Ishikawa (cell line): ENCODE data around the gene FRAS1.

Experiments used
- CEBPB ChIP-seq: IDR thresholded peaks from 2 replicates; pipeline ENCODE4 v1.6.1; 2012
- CREB1 ChIP-seq: IDR thresholded peaks from 2 replicates; pipeline ENCODE4 v1.6.1; 2012; ENCODE audit warnings: low read depth
- EGR1 ChIP-seq: IDR thresholded peaks from 2 replicates; pipeline ENCODE4 v1.6.1; 2012
- EP300 ChIP-seq: IDR thresholded peaks from 2 replicates; pipeline ENCODE4 v1.6.1; 2012; ENCODE audit warnings: borderline replicate concordance
- FOXM1 ChIP-seq: IDR thresholded peaks from 2 replicates; pipeline ENCODE4 v1.6.1; 2012; ENCODE audit warnings: low read depth, borderline replicate concordance
- NFIC ChIP-seq: IDR thresholded peaks from 2 replicates; pipeline ENCODE4 v1.6.1; 2012
- RAD21 ChIP-seq: IDR thresholded peaks from 2 replicates; pipeline ENCODE4 v1.6.1; 2012; ENCODE audit warnings: low read depth
- REST ChIP-seq: IDR thresholded peaks from 2 replicates; pipeline ENCODE4 v1.6.1; 2012; ENCODE audit warnings: low read depth, mild to moderate bottlenecking
- TAF1 ChIP-seq: IDR thresholded peaks from 2 replicates; pipeline ENCODE4 v1.6.1; 2012; ENCODE audit warnings: low read depth, mild to moderate bottlenecking
- TCF12 ChIP-seq: IDR thresholded peaks from 2 replicates; pipeline ENCODE4 v1.6.1; 2012; ENCODE audit warnings: low read depth
- TEAD4 ChIP-seq: IDR thresholded peaks from 2 replicates; pipeline ENCODE4 v1.6.1; 2012
- USF1 ChIP-seq: IDR thresholded peaks from 2 replicates; pipeline ENCODE4 v1.6.1; 2012
- YY1 ChIP-seq: IDR thresholded peaks from 2 replicates; pipeline ENCODE4 v1.6.1; 2012; ENCODE audit warnings: low read depth
- ZBTB7A ChIP-seq: IDR thresholded peaks from 2 replicates; pipeline ENCODE4 v1.6.1; 2012; ENCODE audit warnings: low read depth
- TF ChIP-seq, protein P1 (sequence below): IDR thresholded peaks from 2 replicates; pipeline ENCODE4 v1.6.1; 2012

FRAS1 gene

DNA sequence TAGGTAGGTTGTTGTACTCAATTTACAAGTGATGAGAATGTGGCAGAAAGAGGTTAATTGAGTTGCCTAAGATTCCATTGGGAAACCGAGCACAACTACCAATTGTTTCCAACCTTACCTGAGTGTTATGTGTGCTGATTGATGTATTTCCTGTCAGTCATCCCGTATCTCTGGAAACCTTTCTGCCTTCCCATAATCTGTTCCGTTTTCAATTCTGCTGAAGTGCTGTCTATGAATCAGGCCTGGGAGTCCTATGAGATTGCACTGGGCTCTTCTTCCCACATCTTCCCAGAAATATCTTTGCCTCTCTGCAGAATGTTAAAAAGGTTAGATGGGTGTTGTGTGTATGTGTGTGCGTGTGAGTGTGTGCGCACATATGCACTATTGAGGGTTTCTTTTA, 264.9 kb downstream of the FRAS1 start:
- TF ChIP-seq CEBPB: no peak
- no peak for TF ChIP-seq TEAD4
- TF ChIP-seq EGR1: no peak
- no peak for TF ChIP-seq NFIC
- TF ChIP-seq RAD21: no peak
- TF ChIP-seq ZBTB7A: no peak
- TF ChIP-seq FOXM1: no peak
- TF ChIP-seq YY1: no peak
- no peak for TF ChIP-seq USF1
- no peak for TF ChIP-seq TCF12
- TF ChIP-seq TAF1: no peak
- no peak for TF ChIP-seq REST

- TF ChIP-seq EP300 (no peak), USF1 (no peak), REST (no peak), TEAD4 (no peak), EGR1 (no peak), ZBTB7A (no peak), CREB1 (no peak), CEBPB (no peak), FOXM1 (no peak)
These were observed 266.3 kb downstream of the FRAS1 start for GRCh38 chr4:78323439-78323838.

DNA sequence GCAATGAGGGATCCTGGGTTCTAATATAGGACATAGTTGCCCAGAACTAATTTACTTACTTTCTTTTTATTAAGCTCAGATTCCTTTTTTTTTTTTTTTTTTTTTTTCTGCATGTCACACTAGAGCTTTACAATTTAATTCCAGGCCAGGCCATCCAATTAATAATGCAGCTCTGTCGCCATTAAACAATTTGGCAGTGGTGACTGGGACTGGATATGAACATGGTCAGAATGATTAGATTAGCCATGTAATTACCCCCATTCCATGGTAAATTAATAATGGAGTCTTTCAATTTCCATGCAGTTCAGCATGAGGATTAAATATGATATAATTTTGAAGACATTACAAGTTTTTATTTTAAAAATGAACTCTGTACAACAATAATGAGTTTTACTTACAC, 267.5 kb downstream of the FRAS1 start:
- TF ChIP-seq TEAD4: no peak
- no peak for TF ChIP-seq EP300
- no peak for TF ChIP-seq CEBPB
- TF ChIP-seq, protein P1, sequence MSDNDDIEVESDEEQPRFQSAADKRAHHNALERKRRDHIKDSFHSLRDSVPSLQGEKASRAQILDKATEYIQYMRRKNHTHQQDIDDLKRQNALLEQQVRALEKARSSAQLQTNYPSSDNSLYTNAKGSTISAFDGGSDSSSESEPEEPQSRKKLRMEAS: no peak
- TF ChIP-seq ZBTB7A: no peak
- no peak for TF ChIP-seq TAF1
- TF ChIP-seq TCF12: no peak
- no peak for TF ChIP-seq RAD21

DNA sequence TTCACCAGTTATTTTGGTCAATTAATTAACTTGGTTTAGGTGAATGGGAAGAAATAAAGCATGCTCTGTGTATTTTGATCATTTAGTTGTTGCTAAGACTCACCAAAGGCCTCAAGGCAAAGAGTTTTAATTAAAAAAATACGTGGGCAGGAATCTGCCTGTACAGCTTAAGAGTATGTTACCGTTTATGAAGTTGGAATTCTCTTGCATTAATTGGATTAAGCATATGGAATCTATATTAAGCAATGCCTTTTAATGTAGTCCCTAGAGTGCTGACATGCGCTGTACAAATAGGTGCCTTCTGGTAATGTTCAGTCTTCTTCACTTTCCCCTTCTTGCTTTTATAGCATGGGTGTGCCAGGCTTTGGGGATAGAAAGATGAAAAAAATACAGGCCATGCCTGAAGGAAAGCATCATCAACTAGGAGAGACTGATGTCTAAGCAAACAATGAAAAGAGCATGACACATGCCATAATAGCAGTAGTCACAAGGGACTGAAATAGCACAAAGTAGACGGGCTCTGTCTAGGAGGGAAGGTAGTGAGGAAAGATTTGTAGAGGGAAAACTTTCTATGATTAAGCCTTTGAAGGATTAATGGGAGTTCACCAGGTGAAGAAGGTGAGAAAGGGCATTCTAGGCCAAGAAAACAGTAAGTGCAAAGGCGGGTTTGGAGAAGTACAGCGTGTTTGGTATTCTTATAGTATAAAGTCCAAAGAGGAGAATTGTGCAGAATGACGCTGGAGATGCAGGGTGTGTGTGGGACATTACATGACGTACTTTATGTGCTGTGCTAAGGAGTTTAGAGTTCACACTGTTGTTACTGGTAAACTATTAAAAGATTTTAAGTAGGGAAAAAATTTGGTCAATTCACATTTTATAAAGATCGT, 268.4 kb downstream of the FRAS1 start:
- no peak for TF ChIP-seq YY1
- TF ChIP-seq CEBPB: no peak

- TF ChIP-seq RAD21 (0 out of 2 replicates have a peak, but pooled peaks have one; percentile 10), CEBPB (no peak), TEAD4 (no peak), ZBTB7A (no peak)
- TF ChIP-seq, protein P1: no peak
These were observed 274.1 kb downstream of the FRAS1 start for GRCh38 chr4:78331186-78331585.

DNA sequence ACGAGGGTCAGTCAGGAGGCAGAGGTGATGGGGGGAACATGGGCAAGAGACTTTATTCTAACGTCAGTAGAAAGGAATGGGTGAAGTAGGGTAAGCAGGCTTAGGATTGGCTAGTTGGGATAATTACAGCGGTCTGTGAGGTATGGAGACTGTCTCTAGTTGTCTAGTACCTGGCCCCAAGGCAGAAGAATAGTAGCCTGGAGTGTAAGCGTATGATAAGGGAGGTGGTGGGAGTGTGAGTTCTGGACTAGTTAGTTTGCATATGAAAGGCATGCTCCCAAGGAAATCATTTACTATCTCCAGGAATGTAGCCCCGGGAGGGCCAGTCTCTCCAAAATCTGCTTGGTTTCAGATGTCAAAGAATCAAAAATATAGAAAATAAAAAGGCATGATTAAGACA, 274.8 kb downstream of the FRAS1 start:
- TF ChIP-seq FOXM1: no peak
- no peak for TF ChIP-seq TEAD4
- TF ChIP-seq USF1: no peak
- no peak for TF ChIP-seq EP300
- no peak for TF ChIP-seq TCF12
- TF ChIP-seq NFIC: no peak
- TF ChIP-seq CEBPB: no peak
- TF ChIP-seq RAD21: no peak
- TF ChIP-seq, protein P1: no peak
- TF ChIP-seq CREB1: no peak
